Suprapubic skin (tissue), 3 donors: ENCODE measurements around the gene POLG2.

Experiments
- CTCF ChIP-seq, 2 donors: fragments of 200-600 bp in 1 of 2; fragments of 450-650 bp in 1 of 2; sonication (generic) in 1 of 2; IDR thresholded peaks; one replicate each; pipeline ENCODE4 v1.5.1; 2016 to 2019; ENCODE audit warnings: antibody characterized with exemption in 2 of 2, mild to moderate bottlenecking in 1 of 2, moderate library complexity in 1 of 2
- EP300 ChIP-seq: sonication (generic); formaldehyde crosslinking; IDR thresholded peaks from one replicate; pipeline ENCODE4 v1.6.1; 2017; ENCODE audit warnings: antibody characterized with exemption

DNA sequence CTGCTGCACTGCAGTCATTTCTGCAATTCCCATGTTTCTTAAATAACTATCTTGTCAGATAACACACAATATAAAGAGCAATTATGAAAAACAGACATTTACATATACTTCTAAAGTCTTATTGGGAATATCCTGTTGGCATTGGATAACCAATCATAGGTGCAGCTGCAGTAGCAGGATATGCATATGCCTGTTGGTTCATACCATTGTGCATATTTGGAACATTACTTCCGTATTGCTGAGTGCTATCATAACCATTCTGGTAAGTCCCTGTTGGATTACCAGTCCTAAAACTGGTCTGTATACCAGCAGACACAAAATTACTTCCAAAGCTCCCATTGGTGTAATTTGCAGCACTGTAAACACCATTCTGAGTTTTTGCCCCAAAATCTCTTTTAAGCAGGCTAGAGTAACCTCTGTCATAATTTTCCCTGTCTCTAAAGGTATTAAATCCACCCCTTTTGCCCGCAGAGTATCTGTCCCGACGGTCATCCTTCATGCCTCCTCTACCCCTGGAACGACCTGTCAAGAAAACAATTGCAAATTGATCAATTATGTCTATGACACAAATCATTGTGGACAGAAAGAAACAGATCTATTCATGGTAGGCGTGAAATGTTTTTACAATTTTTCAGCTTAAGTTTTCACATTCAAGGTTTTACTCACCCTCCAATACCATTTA, 3.1 kb upstream of the POLG2 start:
- TF ChIP-seq CTCF (IDR thresholded peaks at IDR 0.05) (no peak), EP300 (no peak)
